Measurements from ENCODE around the gene ADH1C.

Gene ADH1C

DNA sequence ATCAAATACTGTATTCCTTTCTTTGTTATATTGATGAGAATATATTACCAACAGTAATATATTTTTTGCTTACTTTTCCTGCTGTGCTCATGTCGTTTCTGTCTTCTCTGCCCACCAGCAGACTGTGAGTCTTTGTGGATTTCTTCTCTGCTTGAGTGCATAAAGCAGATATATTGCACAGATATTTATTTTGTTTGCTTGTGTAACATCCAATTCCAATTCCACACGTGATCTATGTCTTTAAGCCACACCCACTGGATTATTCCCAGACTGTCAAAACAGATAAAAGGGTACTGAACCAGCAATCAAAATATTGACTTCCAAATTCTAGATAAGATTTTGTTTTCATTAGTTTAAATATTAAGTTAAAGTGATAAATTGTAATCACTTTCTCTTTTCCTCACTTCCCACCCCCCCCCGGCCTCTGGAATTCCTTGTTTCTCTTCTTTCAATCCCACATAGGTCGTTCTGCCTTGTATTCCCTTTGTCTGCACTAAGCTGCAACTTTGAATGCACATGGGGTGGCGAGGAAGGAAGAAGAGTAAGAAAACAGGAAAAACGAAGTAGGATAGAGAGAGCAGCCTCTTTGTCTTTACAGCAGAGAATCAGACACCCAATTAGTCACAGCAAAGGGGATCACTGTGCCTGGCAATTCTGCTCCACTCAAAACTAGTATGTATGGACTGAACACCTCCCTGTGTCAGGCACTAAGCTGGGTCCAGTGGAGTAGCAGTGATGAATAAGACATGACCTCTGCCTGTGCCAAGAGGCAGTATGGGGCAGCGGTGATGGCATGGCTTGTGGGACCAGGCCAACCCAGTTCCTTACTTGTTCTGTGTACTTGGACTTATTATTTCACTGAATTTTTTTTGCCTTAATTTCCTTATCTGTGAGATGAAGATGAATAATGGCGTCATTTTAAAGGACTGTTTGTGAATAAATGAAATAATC, 31.0 kb downstream of the ADH1C start, which contains the start of gene ADH1B:
ADH1B (minus strand) TSS at position 161 of the 951 bp plus-strand sequence; CDS start at position 91, 70 bp downstream.
- TF ChIP-seq TCF12 (IDR thresholded peaks at IDR 0.05; ENCODE audit: low read depth), result no peak
- no peak for TF ChIP-seq USF1 (IDR thresholded peaks at IDR 0.05)

GRCh38 chr4:99317354-99317753, 35.2 kb downstream of the ADH1C start:
- no peak for TF ChIP-seq FOXM1 (IDR thresholded peaks at IDR 0.05; ENCODE audit: borderline replicate concordance, low read depth)
- no peak for TF ChIP-seq RAD21 (IDR thresholded peaks at IDR 0.05; ENCODE audit: low read depth)
- TF ChIP-seq TAF1 (IDR thresholded peaks at IDR 0.05; ENCODE audit: low read depth), result no peak
- no peak for TF ChIP-seq YY1 (IDR thresholded peaks at IDR 0.05; ENCODE audit: low read depth)
- TF ChIP-seq ZBTB7A (IDR thresholded peaks at IDR 0.05; ENCODE audit: low read depth), result no peak
- no peak for TF ChIP-seq CREB1 (IDR thresholded peaks at IDR 0.05; ENCODE audit: low read depth)

DNA sequence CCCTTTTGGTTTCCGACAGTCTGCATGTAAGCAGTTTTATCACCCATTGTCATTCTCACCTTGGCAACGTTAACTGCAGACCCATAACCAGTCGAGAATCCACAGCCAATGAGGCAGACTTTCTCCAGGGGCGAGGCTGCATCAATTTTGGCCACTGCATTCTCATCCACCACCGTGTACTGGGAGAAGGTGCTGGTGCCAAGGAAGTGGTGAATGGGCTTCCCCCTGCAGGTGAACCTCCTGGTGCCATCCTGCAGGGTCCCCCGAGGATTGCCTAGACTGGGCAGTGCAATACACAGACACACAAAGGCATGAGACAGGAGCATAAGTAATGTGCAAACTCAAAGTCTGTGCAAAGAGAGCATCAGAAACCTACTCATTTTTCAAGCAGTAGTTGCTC, 36.7 kb downstream of the ADH1C start:
- TF ChIP-seq USF1 (IDR thresholded peaks at IDR 0.05) (no peak), NFIC (IDR thresholded peaks at IDR 0.05) (no peak), TEAD4 (IDR thresholded peaks at IDR 0.05) (no peak), TCF12 (IDR thresholded peaks at IDR 0.05; ENCODE audit: low read depth) (no peak), ZBTB7A (IDR thresholded peaks at IDR 0.05; ENCODE audit: low read depth) (no peak), RAD21 (IDR thresholded peaks at IDR 0.05; ENCODE audit: low read depth) (no peak), CREB1 (IDR thresholded peaks at IDR 0.05; ENCODE audit: low read depth) (no peak), CEBPB (IDR thresholded peaks at IDR 0.05) (no peak), YY1 (IDR thresholded peaks at IDR 0.05; ENCODE audit: low read depth) (no peak), EGR1 (IDR thresholded peaks at IDR 0.05) (no peak), TAF1 (IDR thresholded peaks at IDR 0.05; ENCODE audit: low read depth) (no peak), FOXM1 (IDR thresholded peaks at IDR 0.05; ENCODE audit: borderline replicate concordance, low read depth) (no peak), MAX (IDR thresholded peaks at IDR 0.05) (no peak), EP300 (IDR thresholded peaks at IDR 0.05; ENCODE audit: borderline replicate concordance) (no peak)
- TF ChIP-seq, protein P1, sequence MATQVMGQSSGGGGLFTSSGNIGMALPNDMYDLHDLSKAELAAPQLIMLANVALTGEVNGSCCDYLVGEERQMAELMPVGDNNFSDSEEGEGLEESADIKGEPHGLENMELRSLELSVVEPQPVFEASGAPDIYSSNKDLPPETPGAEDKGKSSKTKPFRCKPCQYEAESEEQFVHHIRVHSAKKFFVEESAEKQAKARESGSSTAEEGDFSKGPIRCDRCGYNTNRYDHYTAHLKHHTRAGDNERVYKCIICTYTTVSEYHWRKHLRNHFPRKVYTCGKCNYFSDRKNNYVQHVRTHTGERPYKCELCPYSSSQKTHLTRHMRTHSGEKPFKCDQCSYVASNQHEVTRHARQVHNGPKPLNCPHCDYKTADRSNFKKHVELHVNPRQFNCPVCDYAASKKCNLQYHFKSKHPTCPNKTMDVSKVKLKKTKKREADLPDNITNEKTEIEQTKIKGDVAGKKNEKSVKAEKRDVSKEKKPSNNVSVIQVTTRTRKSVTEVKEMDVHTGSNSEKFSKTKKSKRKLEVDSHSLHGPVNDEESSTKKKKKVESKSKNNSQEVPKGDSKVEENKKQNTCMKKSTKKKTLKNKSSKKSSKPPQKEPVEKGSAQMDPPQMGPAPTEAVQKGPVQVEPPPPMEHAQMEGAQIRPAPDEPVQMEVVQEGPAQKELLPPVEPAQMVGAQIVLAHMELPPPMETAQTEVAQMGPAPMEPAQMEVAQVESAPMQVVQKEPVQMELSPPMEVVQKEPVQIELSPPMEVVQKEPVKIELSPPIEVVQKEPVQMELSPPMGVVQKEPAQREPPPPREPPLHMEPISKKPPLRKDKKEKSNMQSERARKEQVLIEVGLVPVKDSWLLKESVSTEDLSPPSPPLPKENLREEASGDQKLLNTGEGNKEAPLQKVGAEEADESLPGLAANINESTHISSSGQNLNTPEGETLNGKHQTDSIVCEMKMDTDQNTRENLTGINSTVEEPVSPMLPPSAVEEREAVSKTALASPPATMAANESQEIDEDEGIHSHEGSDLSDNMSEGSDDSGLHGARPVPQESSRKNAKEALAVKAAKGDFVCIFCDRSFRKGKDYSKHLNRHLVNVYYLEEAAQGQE (IDR thresholded peaks at IDR 0.05; ENCODE audit: low read depth), result no peak

- TF ChIP-seq ZBTB7A (IDR thresholded peaks at IDR 0.05; ENCODE audit: low read depth) (no peak), EGR1 (IDR thresholded peaks at IDR 0.05) (no peak), CREB1 (IDR thresholded peaks at IDR 0.05; ENCODE audit: low read depth) (no peak), TAF1 (IDR thresholded peaks at IDR 0.05; ENCODE audit: low read depth) (no peak), NFIC (IDR thresholded peaks at IDR 0.05) (no peak), TEAD4 (IDR thresholded peaks at IDR 0.05) (no peak), FOXM1 (IDR thresholded peaks at IDR 0.05; ENCODE audit: borderline replicate concordance, low read depth) (no peak), EP300 (IDR thresholded peaks at IDR 0.05; ENCODE audit: borderline replicate concordance) (no peak), RAD21 (IDR thresholded peaks at IDR 0.05; ENCODE audit: low read depth) (no peak), CEBPB (IDR thresholded peaks at IDR 0.05) (no peak), MAX (IDR thresholded peaks at IDR 0.05) (no peak), USF1 (IDR thresholded peaks at IDR 0.05) (no peak), YY1 (IDR thresholded peaks at IDR 0.05; ENCODE audit: low read depth) (no peak), TCF12 (IDR thresholded peaks at IDR 0.05; ENCODE audit: low read depth) (no peak)
- TF ChIP-seq, protein P1 (IDR thresholded peaks at IDR 0.05; ENCODE audit: low read depth), result no peak
Measured at GRCh38 chr4:99314211-99314610, 38.3 kb downstream of the ADH1C start.

GRCh38 chr4:99310389-99310788, 42.2 kb downstream of the ADH1C start:
- no peak for TF ChIP-seq TEAD4 (IDR thresholded peaks at IDR 0.05)
